Right atrium auricular region (tissue), 2 donors: ENCODE results near the gene GABPB1. TPM values are rescaled to one million over a fixed set of nuclear protein-coding genes. Genes with fewer than 3 reads are reported as not detected.
"Not testable (repeated sequence)": the region's sequence is repeated elsewhere in the genome, so short reads cannot be mapped to it uniquely, and the experiment has no call there.

Experiments
- DNase-seq: peaks from one replicate; pipeline ENCODE4 v3.0.0-alpha.2; 2019; ENCODE audit warnings: low spot score
- H3K27ac ChIP-seq, 2 donors: fragments of 200-600 bp; sonication (generic); 1 replicate in 1 of 2; 2 replicates in 1 of 2; pipeline ENCODE4 v1.5.1; 2016 to 2019
- H3K27me3 ChIP-seq, 2 donors: fragments of 200-600 bp; sonication (generic); one replicate each; pipeline versions ENCODE4 v1.5.1 to v1.6.0; 2017 to 2019
- H3K36me3 ChIP-seq: fragments of 200-600 bp; sonication (generic); one replicate; pipeline ENCODE4 v1.5.1; 2016
- H3K4me1 ChIP-seq, 2 donors: fragments of 200-600 bp; sonication (generic); one replicate each; pipeline versions ENCODE4 v1.5.1 to v1.6.0; 2017 to 2019
- H3K4me3 ChIP-seq, 2 donors: fragments of 200-600 bp; sonication (generic); 1 replicate in 1 of 2; 2 replicates in 1 of 2; pipeline ENCODE4 v1.5.1; 2017 to 2019; ENCODE audit warnings: mild to moderate bottlenecking in 1 of 2, moderate library complexity in 1 of 2
- H3K9me3 ChIP-seq, 2 donors: fragments of 200-600 bp; sonication (generic); one replicate each; pipeline ENCODE4 v1.5.1; 2019
- total RNA-seq, 2 donors: library from RNA; depleted of rRNA; stranded (reverse); fragments of >200 nt; gene quantifications; one replicate each; pipeline ENCODE4 v1.1.0, GENCODE V29; 2016
- TF ChIP-seq, protein P1 (sequence below), 2 donors: fragments of 200-600 bp; sonication (generic); IDR thresholded peaks; one replicate each; pipeline ENCODE4 v1.5.1; 2019; ENCODE audit warnings: antibody characterized with exemption in 2 of 2

GABPB1 gene
- total RNA-seq, 2 donors from 2014 or later: 11.5 to 13.9 TPM

DNA sequence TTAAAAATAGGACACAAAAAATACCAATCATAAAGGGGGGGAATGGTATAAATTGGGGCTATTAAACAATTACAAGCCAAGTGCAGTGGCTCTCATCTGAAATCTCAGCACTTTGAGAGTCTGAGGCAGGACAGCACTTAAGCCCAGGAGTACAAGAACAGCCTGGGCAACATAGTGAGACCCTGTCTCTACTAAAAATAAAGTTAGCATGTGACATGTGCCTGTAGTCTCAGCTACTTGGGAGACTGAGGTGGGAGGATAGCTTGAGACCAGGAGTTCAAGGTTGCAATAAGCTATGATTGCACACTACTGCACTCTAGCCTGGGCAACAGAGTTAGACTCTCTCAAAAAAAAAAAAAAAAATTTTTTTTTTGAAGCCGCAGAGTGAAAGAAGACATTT is 23.8 kb upstream of the GABPB1 start:
- no peaks in the 10 kb centered on the region for H3K4me1 ChIP-seq
- TF ChIP-seq, protein P1, sequence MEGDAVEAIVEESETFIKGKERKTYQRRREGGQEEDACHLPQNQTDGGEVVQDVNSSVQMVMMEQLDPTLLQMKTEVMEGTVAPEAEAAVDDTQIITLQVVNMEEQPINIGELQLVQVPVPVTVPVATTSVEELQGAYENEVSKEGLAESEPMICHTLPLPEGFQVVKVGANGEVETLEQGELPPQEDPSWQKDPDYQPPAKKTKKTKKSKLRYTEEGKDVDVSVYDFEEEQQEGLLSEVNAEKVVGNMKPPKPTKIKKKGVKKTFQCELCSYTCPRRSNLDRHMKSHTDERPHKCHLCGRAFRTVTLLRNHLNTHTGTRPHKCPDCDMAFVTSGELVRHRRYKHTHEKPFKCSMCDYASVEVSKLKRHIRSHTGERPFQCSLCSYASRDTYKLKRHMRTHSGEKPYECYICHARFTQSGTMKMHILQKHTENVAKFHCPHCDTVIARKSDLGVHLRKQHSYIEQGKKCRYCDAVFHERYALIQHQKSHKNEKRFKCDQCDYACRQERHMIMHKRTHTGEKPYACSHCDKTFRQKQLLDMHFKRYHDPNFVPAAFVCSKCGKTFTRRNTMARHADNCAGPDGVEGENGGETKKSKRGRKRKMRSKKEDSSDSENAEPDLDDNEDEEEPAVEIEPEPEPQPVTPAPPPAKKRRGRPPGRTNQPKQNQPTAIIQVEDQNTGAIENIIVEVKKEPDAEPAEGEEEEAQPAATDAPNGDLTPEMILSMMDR (IDR thresholded peaks at IDR 0.05): no peak
- no peak for DNase-seq
- no peaks in the 10 kb centered on the region for H3K9me3 ChIP-seq
- H3K27me3 ChIP-seq: no peaks in the 10 kb centered on the region
- no peak overlapping the region for H3K4me3 ChIP-seq
- H3K36me3 ChIP-seq: no peaks in the 10 kb centered on the region
- no peak overlapping the region for H3K27ac ChIP-seq

DNA sequence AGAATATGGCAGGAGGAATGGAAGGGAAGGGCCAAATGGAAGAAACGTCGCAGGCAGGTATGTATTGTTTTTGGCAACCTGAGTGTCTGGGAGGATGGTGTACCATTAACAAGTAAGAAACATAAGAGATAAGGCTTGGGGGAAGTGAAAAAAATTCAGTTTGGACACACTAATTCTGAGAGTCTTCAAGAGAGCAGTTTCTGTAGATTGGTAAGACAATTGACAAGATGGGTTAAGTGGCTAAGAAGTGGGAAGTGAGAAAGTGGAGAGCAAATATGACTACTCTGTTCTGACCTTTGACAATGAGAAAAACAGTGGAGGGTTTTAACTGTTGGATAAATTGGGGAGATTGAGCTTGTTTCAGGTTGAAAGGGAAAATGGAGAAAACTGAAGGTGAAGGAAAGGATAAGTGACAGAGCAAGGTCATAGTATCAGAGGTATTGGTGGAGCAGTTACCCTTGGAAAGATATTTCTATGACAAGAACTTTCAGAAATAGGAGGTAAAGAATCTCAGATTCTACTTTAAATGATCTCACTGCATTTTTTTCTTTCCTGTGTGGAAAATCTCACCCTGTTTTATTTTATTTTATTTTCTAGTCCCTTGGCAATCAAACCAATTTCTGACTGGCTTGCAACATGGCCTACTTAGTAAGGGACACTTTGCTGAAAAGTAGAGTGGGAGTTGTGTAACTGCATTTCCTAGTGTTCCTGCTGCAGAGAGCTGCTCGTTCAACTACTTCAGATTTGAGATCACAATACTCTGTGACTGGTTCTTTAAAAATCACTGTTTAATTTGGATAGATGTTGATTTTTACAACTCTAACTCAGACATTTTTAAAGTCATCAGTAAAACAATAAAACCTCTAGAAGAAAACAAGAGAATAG is 23.1 kb upstream of the GABPB1 start:
- no peak overlapping the region for H3K27ac ChIP-seq
- no peak overlapping the region for H3K4me3 ChIP-seq
- DNase-seq: no peak
- no peaks in the 10 kb centered on the region for H3K4me1 ChIP-seq
- H3K27me3 ChIP-seq: no peaks in the 10 kb centered on the region
- TF ChIP-seq, protein P1 (IDR thresholded peaks at IDR 0.05): no peak
- H3K9me3 ChIP-seq: no peaks in the 10 kb centered on the region
- H3K36me3 ChIP-seq: no peaks in the 10 kb centered on the region

DNA sequence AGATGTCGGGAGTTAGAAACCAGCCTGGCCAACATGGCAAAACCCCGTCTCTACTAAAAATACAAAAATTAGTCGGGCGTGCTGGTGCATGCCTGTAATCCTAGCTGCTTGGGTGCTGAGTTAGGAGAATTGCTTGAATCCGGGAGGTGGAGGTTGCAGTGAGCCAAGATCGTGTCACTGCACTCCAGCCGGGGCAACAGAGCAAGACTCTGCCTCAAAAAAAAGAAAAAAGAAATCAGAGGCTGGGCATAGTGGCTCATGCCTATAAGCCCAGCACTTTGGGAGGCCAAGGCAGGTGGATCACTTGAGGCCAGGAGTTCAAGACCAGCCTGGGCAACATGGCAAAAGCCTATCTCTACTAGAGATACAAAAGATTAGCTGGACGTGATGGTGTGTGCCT is 14.6 kb upstream of the GABPB1 start:
- H3K27ac ChIP-seq, H3K36me3 ChIP-seq, H3K4me1 ChIP-seq, H3K9me3 ChIP-seq, H3K4me3 ChIP-seq, DNase-seq, H3K27me3 ChIP-seq: not testable (repeated sequence)

DNA sequence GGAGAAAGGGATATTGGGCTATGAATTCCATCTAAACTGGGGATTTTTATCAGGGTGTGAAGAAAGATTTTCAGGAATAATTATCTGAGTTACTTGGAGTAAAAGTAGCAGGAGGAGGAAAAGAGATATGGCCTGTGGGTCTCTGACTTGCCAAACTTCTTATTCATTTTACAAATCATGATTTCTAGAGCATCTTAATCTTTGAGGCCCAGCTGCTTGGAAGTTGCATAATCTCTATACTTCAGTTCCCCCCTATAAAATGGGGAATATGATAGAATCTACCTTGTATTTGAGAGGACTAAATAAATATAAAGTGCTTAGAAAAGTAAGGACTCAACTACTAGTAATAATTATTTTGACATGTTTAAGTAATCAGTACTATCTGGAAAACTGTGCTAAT is 11.0 kb upstream of the GABPB1 start:
- no peaks in the 10 kb centered on the region for H3K36me3 ChIP-seq
- H3K4me3 ChIP-seq: no peak overlapping the region
- no peaks in the 10 kb centered on the region for H3K9me3 ChIP-seq
- H3K4me1 ChIP-seq: no peaks in the 10 kb centered on the region
- no peak overlapping the region for H3K27ac ChIP-seq
- no peak for DNase-seq
- H3K27me3 ChIP-seq: no peaks in the 10 kb centered on the region
- TF ChIP-seq, protein P1 (IDR thresholded peaks at IDR 0.05): no peak

DNA sequence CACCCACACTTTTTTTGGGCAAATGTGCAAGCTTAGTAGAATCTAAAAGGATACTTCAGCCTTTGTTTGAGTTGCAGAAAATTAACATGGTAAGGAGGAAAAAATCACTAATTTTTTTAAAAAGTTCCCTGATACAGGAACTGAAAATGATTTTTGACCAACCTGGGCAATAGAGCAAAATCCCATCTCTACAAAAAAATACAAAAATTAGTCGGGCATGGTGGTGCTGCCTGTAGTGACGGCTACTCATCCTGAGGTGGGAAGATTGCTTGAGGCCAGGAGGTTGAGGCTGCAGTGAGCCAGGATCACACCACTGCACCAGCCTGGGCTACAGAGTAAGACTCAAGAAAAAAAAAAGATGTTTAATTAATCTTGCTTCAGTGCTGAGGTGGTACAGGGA is 10.6 kb upstream of the GABPB1 start:
- Histone ChIP-seq H3K27me3 (no peaks in the 10 kb centered on the region), H3K4me3 (no peak overlapping the region), H3K36me3 (no peaks in the 10 kb centered on the region), H3K9me3 (no peaks in the 10 kb centered on the region), H3K27ac (no peak overlapping the region), H3K4me1 (no peaks in the 10 kb centered on the region)
- no peak for DNase-seq
- TF ChIP-seq, protein P1 (IDR thresholded peaks at IDR 0.05): no peak

DNA sequence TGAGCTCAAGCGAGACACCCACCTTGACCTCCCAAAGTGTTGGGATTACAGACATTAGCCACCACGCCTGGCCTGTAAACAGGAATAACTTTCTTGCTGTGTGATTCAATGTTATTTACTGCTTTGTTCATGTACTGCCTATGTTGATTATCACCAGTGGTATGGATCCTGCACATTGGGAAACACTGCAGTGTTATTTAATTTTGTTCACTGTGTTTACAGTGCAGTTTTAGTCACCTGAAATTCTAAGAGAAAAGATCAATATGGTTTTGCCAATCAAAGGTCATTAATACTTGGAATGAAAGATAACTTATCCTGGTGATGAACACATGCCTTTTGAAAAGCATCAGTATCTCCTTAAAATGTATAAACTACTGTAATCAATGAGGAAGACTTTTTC is 8.6 kb upstream of the GABPB1 start:
- no peak for DNase-seq
- Histone ChIP-seq H3K4me1 (no peaks in the 10 kb centered on the region), H3K9me3 (no peaks in the 10 kb centered on the region), H3K4me3 (no peak overlapping the region), H3K27ac (no peak overlapping the region), H3K36me3 (no peaks in the 10 kb centered on the region), H3K27me3 (no peaks in the 10 kb centered on the region)
- TF ChIP-seq, protein P1 (IDR thresholded peaks at IDR 0.05): no peak
